ENCODE results near the gene RTEL1. TPM values are rescaled to one million over a fixed set of nuclear protein-coding genes. Genes with fewer than 3 reads are reported as not detected.
A peak's percentile ranks its signal among the peaks of the same experiment; 100 is the strongest.

Gene RTEL1
- total and polyA plus RNA-seq, 9 of the 15 experiments (the other 6 are each of a cell fraction or from before 2014, with no cell fraction given), result 0.36 to 61.0 (median 17.9) TPM

GRCh38 chr20:63740627-63741353 lies 82.7 kb downstream of the RTEL1 start (continued):
- no peak for TF ChIP-seq ZSCAN32 (CRISPR knock-in tag; IDR thresholded peaks at IDR 0.05)
- TF ChIP-seq ZNF780A (CRISPR knock-in tag; IDR thresholded peaks at IDR 0.05), result no peak
- TF ChIP-seq MEIS2 (IDR thresholded peaks at IDR 0.05; ENCODE audit: partially characterized antibody), result peak; percentile 51
- TF ChIP-seq CHD1 (IDR thresholded peaks at IDR 0.05; ENCODE audit: low read length), result peak; percentile 95
- TF ChIP-seq ETS1 (conservative IDR thresholded peaks at IDR 0.05; ENCODE audit: control insufficient read depth, low read depth, low read length), result no peak
- 0 out of 2 replicates have a peak, but pooled peaks have one; percentile 32 for TF ChIP-seq CREB1 (IDR thresholded peaks at IDR 0.05)
- no peak; the same call in 1 of the 2 replicates for TF ChIP-seq CREB1 (CRISPR knock-in tag; IDR thresholded peaks at IDR 0.05)
- peak in 1 of 3 experiments; percentile 10 for TF ChIP-seq YY1 (IDR thresholded peaks at IDR 0.05; ENCODE audit: borderline replicate concordance in 1 of 3, control insufficient read depth in 1 of 3, extremely low read depth in 1 of 3, insufficient read depth in 3 of 3, insufficient read length in 1 of 3, insufficient replicate concordance in 2 of 3, low read depth in 1 of 3, low read length in 2 of 3)
- no peak for TF ChIP-seq NCOA4 (IDR thresholded peaks at IDR 0.05; ENCODE audit: partially characterized antibody)
- TF ChIP-seq ZBTB7A (IDR thresholded peaks at IDR 0.05; ENCODE audit: borderline replicate concordance, control insufficient read depth, low read depth, low read length), result peak; percentile 68; the same call in 1 of the 2 replicates
- TF ChIP-seq ZBTB17 (CRISPR knock-in tag; IDR thresholded peaks at IDR 0.05), result 0 out of 2 replicates have a peak, but pooled peaks have one; percentile 31
- TF ChIP-seq ZNF263 (CRISPR knock-in tag; IDR thresholded peaks at IDR 0.05; ENCODE audit: borderline replicate concordance), result peak; percentile 29; the same call in 1 of the 2 replicates
- peak; percentile 7; the same call in 1 of the 2 replicates for TF ChIP-seq NCOA6 (IDR thresholded peaks at IDR 0.05)
- TF ChIP-seq TAF9B (IDR thresholded peaks at IDR 0.05; ENCODE audit: partially characterized antibody), result no peak
- peak in 1 of 2 experiments; percentile 48; a peak in 3 of 4 replicates for TF ChIP-seq NRF1 (conservative IDR thresholded peaks at IDR 0.05 in 1 of 2, IDR thresholded peaks at IDR 0.05 in 1 of 2)
- no peak for TF ChIP-seq JUNB (CRISPR knock-in tag; conservative IDR thresholded peaks at IDR 0.05)
- TF ChIP-seq ZNF280A (IDR thresholded peaks at IDR 0.05; ENCODE audit: low read depth, partially characterized antibody), result no peak
- TF ChIP-seq VEZF1 (CRISPR knock-in tag; IDR thresholded peaks at IDR 0.05), result peak; percentile 89
- no peak for TF ChIP-seq ILF3 (IDR thresholded peaks at IDR 0.05; ENCODE audit: borderline replicate concordance)
- peak; percentile 96 for TF ChIP-seq TFAP4 (CRISPR knock-in tag; IDR thresholded peaks at IDR 0.05; ENCODE audit: borderline replicate concordance)
- TF ChIP-seq NFRKB (IDR thresholded peaks at IDR 0.05; ENCODE audit: low read depth), result no peak
- peak in 1 of 2 experiments; percentile 81; a peak in 2 of 4 replicates for TF ChIP-seq HDAC1 (IDR thresholded peaks at IDR 0.05)
- peak; percentile 46 for TF ChIP-seq ATF7 (IDR thresholded peaks at IDR 0.05)
